ENCODE measurements around the gene GAL3ST2.
"Not testable (repeated sequence)": the region's sequence is repeated elsewhere in the genome, so short reads cannot be mapped to it uniquely, and the experiment has no call there.

Gene GAL3ST2

GRCh38 chr2:241736111-241736510 is 40.5 kb upstream of the GAL3ST2 start:
- H3K27me3 ChIP-seq (ENCODE audit: control insufficient read depth, insufficient read depth, low read length) = no peaks in the 10 kb centered on the region
- no peaks in the 10 kb centered on the region for H3K9me3 ChIP-seq (ENCODE audit: control insufficient read depth, insufficient read depth, low read length)
- WGBS (ENCODE audit: insufficient coverage, insufficient read length) = no CpG with 5 or more reads among the region's 3 CpGs
- no peak overlapping the region for H3K4me3 ChIP-seq (ENCODE audit: low read length)
- H3K4me1 ChIP-seq (ENCODE audit: control insufficient read depth, insufficient read depth, low read length) = 0 out of 2 replicates have a peak, but pooled peaks cover 2% of the 10 kb centered on the region
- no peak overlapping the region for H3K27ac ChIP-seq (ENCODE audit: low read length)
- DNase-seq (ENCODE audit: low read depth, low spot score) = no peak
- no peaks in the 10 kb centered on the region for H3K36me3 ChIP-seq (ENCODE audit: control insufficient read depth, insufficient read depth, low read length)

DNA sequence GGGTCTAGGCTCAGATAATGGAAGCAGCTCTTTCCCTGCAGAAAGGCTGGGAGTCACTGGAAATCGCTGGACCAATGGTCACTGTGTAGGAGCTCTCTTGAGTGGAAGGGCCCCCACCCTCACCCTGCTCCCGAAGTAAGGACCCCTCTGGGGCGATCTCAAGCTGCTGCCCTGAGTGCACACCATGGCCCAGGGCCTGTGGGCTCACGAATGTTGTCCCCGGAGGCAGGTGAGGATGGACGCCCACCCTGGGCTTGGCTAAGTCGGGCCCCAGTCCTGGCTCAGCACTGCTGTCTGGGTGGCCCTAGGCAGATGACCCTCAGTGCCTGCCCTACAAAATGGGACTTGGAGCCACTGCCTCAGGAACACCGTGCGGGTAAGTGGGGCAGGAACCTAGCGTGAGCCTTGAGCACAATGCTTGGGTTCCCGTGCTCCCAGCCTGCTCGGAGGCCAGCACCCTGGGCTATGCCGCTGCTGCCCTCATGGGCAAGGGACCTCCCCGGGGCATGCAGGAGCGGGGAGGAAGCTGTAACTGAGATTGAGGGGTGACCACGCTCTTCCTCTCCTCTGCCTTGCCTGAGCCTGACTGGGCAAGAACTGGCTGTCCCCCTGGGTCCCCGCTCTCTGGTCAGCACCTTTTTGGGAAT is 38.5 kb upstream of the GAL3ST2 start:
- WGBS (ENCODE audit: insufficient coverage, insufficient read length) = no CpG with 5 or more reads among the region's 17 CpGs

GRCh38 chr2:241739177-241739576 is 37.4 kb upstream of the GAL3ST2 start:
- no peaks in the 10 kb centered on the region for H3K27me3 ChIP-seq (ENCODE audit: control insufficient read depth, insufficient read depth, low read length)
- no peak overlapping the region for H3K27ac ChIP-seq (ENCODE audit: low read length)
- no peaks in the 10 kb centered on the region for H3K9me3 ChIP-seq (ENCODE audit: control insufficient read depth, insufficient read depth, low read length)
- WGBS (ENCODE audit: insufficient coverage, insufficient read length) = no CpG with 5 or more reads among the region's 15 CpGs
- H3K4me1 ChIP-seq (ENCODE audit: control insufficient read depth, insufficient read depth, low read length) = no peaks in the 10 kb centered on the region
- no peaks in the 10 kb centered on the region for H3K36me3 ChIP-seq (ENCODE audit: control insufficient read depth, insufficient read depth, low read length)
- no peak overlapping the region for H3K4me3 ChIP-seq (ENCODE audit: low read length)
- DNase-seq (ENCODE audit: low read depth, low spot score) = no peak

More for the DNA sequence above, 38.5 kb upstream of the GAL3ST2 start:
- H3K27ac ChIP-seq (ENCODE audit: low read length) = no peak overlapping the region
- DNase-seq (ENCODE audit: low read depth, low spot score) = no peak
- no peaks in the 10 kb centered on the region for H3K9me3 ChIP-seq (ENCODE audit: control insufficient read depth, insufficient read depth, low read length)
- H3K27me3 ChIP-seq (ENCODE audit: control insufficient read depth, insufficient read depth, low read length) = no peaks in the 10 kb centered on the region
- no peak overlapping the region for H3K4me3 ChIP-seq (ENCODE audit: low read length)
- no peaks in the 10 kb centered on the region for H3K36me3 ChIP-seq (ENCODE audit: control insufficient read depth, insufficient read depth, low read length)
- 0 out of 2 replicates have a peak, but pooled peaks cover 2% of the 10 kb centered on the region for H3K4me1 ChIP-seq (ENCODE audit: control insufficient read depth, insufficient read depth, low read length)

- H3K27ac ChIP-seq (ENCODE audit: low read length) = no peak overlapping the region
- DNase-seq (ENCODE audit: low read depth, low spot score) = no peak
- H3K27me3 ChIP-seq (ENCODE audit: control insufficient read depth, insufficient read depth, low read length) = no peaks in the 10 kb centered on the region
- no CpG with 5 or more reads among the region's 12 CpGs for WGBS (ENCODE audit: insufficient coverage, insufficient read length)
- no peaks in the 10 kb centered on the region for H3K9me3 ChIP-seq (ENCODE audit: control insufficient read depth, insufficient read depth, low read length)
- no peaks in the 10 kb centered on the region for H3K36me3 ChIP-seq (ENCODE audit: control insufficient read depth, insufficient read depth, low read length)
- no peak overlapping the region for H3K4me3 ChIP-seq (ENCODE audit: low read length)
- no peaks in the 10 kb centered on the region for H3K4me1 ChIP-seq (ENCODE audit: control insufficient read depth, insufficient read depth, low read length)
These were observed 37.0 kb upstream of the GAL3ST2 start for GRCh38 chr2:241739651-241740050.

- DNase-seq (ENCODE audit: low read depth, low spot score) = no peak
- Histone ChIP-seq H3K4me3 (ENCODE audit: low read length) (no peak overlapping the region), H3K27ac (ENCODE audit: low read length) (no peak overlapping the region), H3K36me3 (ENCODE audit: control insufficient read depth, insufficient read depth, low read length) (no peaks in the 10 kb centered on the region), H3K27me3 (ENCODE audit: control insufficient read depth, insufficient read depth, low read length) (no peaks in the 10 kb centered on the region), H3K9me3 (ENCODE audit: control insufficient read depth, insufficient read depth, low read length) (no peaks in the 10 kb centered on the region), H3K4me1 (ENCODE audit: control insufficient read depth, insufficient read depth, low read length) (no peaks in the 10 kb centered on the region)
- WGBS (ENCODE audit: insufficient coverage, insufficient read length) = no CpG with 5 or more reads among the region's 10 CpGs
These were observed 35.6 kb upstream of the GAL3ST2 start for GRCh38 chr2:241741016-241741415.

GRCh38 chr2:241742320-241742939 is 34.2 kb upstream of the GAL3ST2 start:
- no peak overlapping the region for H3K27ac ChIP-seq (ENCODE audit: low read length)
- H3K9me3 ChIP-seq (ENCODE audit: control insufficient read depth, insufficient read depth, low read length) = no peaks in the 10 kb centered on the region
- WGBS (ENCODE audit: insufficient coverage, insufficient read length) = no CpG with 5 or more reads among the region's 28 CpGs
- no peak overlapping the region for H3K4me3 ChIP-seq (ENCODE audit: low read length)
- DNase-seq (ENCODE audit: low read depth, low spot score) = no peak
- no peaks in the 10 kb centered on the region for H3K36me3 ChIP-seq (ENCODE audit: control insufficient read depth, insufficient read depth, low read length)
- H3K27me3 ChIP-seq (ENCODE audit: control insufficient read depth, insufficient read depth, low read length) = no peaks in the 10 kb centered on the region
- no peaks in the 10 kb centered on the region for H3K4me1 ChIP-seq (ENCODE audit: control insufficient read depth, insufficient read depth, low read length)

- not testable (repeated sequence) for H3K27ac ChIP-seq (ENCODE audit: low read length); H3K4me3 ChIP-seq (ENCODE audit: low read length); H3K36me3 ChIP-seq (ENCODE audit: control insufficient read depth, insufficient read depth, low read length); H3K9me3 ChIP-seq (ENCODE audit: control insufficient read depth, insufficient read depth, low read length); H3K27me3 ChIP-seq (ENCODE audit: control insufficient read depth, insufficient read depth, low read length); H3K4me1 ChIP-seq (ENCODE audit: control insufficient read depth, insufficient read depth, low read length); DNase-seq (ENCODE audit: low read depth, low spot score)
- no CpG with 5 or more reads among the region's 15 CpGs for WGBS (ENCODE audit: insufficient coverage, insufficient read length)
These were observed 33.6 kb upstream of the GAL3ST2 start for GRCh38 chr2:241743008-241743407.

- no peaks in the 10 kb centered on the region for H3K4me1 ChIP-seq (ENCODE audit: control insufficient read depth, insufficient read depth, low read length)
- no peaks in the 10 kb centered on the region for H3K27me3 ChIP-seq (ENCODE audit: control insufficient read depth, insufficient read depth, low read length)
- no peak overlapping the region for H3K27ac ChIP-seq (ENCODE audit: low read length)
- DNase-seq (ENCODE audit: low read depth, low spot score) = no peak
- no CpG with 5 or more reads among the region's 16 CpGs for WGBS (ENCODE audit: insufficient coverage, insufficient read length)
- no peaks in the 10 kb centered on the region for H3K9me3 ChIP-seq (ENCODE audit: control insufficient read depth, insufficient read depth, low read length)
- H3K36me3 ChIP-seq (ENCODE audit: control insufficient read depth, insufficient read depth, low read length) = no peaks in the 10 kb centered on the region
- H3K4me3 ChIP-seq (ENCODE audit: low read length) = no peak overlapping the region
These were observed 33.0 kb upstream of the GAL3ST2 start for GRCh38 chr2:241743620-241744019.

DNA sequence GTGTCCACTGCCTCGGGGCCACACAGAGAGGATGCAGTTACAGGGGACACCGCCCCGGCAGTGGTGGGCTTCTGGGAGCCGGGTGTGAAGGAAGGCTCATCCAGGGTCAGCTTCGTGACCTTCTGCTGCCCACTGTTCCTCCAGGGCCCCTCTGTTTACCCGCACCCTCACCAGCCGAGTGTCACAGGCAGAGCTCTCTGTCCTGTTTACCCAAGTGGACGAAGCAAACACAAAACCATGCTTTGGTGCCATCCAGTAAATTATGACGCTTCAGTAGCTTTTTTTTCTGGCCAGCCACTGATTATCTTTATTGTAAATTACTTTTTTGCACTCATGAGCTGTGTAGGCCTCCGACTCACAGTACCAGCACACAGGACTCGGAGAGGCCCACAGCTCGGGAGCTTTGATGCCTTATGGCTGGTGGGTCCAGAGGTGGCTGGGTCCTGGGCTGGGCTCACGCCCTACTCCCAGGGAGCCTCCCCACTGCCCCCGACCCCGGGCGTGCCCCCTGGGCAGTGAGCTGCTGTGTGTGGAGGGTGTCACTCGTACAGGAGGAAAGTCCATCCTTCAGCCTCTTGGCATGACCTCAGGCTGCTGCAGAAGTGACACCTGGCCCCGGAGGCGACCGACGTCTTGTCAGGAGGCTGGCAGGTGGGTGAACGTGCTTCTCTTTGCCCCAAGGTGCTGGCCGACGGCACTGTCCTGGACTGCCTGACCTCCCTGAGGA is 32.4 kb upstream of the GAL3ST2 start:
- H3K4me1 ChIP-seq (ENCODE audit: control insufficient read depth, insufficient read depth, low read length) = no peaks in the 10 kb centered on the region
- no peak overlapping the region for H3K27ac ChIP-seq (ENCODE audit: low read length)
- no peak overlapping the region for H3K4me3 ChIP-seq (ENCODE audit: low read length)
- no CpG with 5 or more reads among the region's 24 CpGs for WGBS (ENCODE audit: insufficient coverage, insufficient read length)
- no peak for DNase-seq (ENCODE audit: low read depth, low spot score)
- H3K36me3 ChIP-seq (ENCODE audit: control insufficient read depth, insufficient read depth, low read length) = no peaks in the 10 kb centered on the region
- H3K27me3 ChIP-seq (ENCODE audit: control insufficient read depth, insufficient read depth, low read length) = no peaks in the 10 kb centered on the region
- no peaks in the 10 kb centered on the region for H3K9me3 ChIP-seq (ENCODE audit: control insufficient read depth, insufficient read depth, low read length)

DNA sequence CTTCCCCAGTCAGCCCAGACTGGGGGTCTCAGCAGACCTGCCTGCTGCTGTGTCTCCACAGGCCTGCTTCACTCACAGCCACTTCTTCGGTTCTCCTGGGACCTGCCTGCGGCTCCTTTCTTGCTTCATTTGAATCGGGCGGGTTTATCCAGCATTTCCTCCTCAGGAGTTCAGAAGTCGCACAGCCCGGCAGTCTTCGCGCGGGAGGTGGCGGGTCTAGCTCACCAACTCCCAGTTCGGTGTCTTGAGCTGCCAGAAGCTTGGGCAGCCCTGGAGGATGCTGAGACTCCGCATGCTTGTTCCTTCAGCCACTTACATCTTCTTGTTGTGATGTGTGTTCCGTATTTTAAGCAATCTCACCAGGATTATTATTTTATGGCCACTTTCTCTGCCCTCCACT is 31.3 kb upstream of the GAL3ST2 start:
- Histone ChIP-seq H3K36me3 (ENCODE audit: control insufficient read depth, insufficient read depth, low read length) (no peaks in the 10 kb centered on the region), H3K27me3 (ENCODE audit: control insufficient read depth, insufficient read depth, low read length) (no peaks in the 10 kb centered on the region), H3K27ac (ENCODE audit: low read length) (no peak overlapping the region), H3K9me3 (ENCODE audit: control insufficient read depth, insufficient read depth, low read length) (no peaks in the 10 kb centered on the region), H3K4me3 (ENCODE audit: low read length) (no peak overlapping the region), H3K4me1 (ENCODE audit: control insufficient read depth, insufficient read depth, low read length) (no peaks in the 10 kb centered on the region)
- no peak for DNase-seq (ENCODE audit: low read depth, low spot score)
- WGBS (ENCODE audit: insufficient coverage, insufficient read length) = no CpG with 5 or more reads among the region's 13 CpGs

Data from iPS DF 6.9 (cell line).